PC-9 (cell line): ENCODE results near the gene DAPK1.

Experiments used
- EZH2 ChIP-seq: fragments of 200-600 bp; sonication (generic); IDR thresholded peaks from 2 replicates; pipeline ENCODE4 v1.8.0; 2017; ENCODE audit warnings: antibody characterized with exemption, low read depth
- TF ChIP-seq, protein P1 (sequence below): fragments of 200-600 bp; sonication (generic); conservative IDR thresholded peaks from 2 replicates; pipeline ENCODE4 v1.6.1; 2017; ENCODE audit warnings: mixed run types, antibody characterized with exemption, mild to moderate bottlenecking, moderate library complexity

DNA sequence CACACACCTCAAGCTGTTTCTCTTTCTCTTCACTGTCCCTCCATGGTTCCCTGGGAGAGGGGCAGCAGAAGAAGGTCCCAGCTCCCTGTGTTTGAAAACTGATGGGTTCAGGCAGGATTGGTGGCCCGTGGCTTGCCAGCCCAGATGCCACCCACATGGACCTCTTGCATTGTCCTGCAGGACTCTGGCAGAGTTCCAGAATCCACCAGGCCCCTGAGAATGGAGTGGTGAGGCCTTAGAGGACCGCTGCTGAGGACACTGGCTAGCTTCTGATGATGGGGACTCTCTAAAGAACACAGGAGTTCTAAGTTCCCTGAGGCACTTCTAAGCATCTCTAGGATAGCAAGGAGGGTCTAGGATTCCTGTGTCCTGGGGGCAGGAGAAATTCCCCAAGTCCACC, 253.1 kb downstream of the DAPK1 start:
- TF ChIP-seq, protein P1, sequence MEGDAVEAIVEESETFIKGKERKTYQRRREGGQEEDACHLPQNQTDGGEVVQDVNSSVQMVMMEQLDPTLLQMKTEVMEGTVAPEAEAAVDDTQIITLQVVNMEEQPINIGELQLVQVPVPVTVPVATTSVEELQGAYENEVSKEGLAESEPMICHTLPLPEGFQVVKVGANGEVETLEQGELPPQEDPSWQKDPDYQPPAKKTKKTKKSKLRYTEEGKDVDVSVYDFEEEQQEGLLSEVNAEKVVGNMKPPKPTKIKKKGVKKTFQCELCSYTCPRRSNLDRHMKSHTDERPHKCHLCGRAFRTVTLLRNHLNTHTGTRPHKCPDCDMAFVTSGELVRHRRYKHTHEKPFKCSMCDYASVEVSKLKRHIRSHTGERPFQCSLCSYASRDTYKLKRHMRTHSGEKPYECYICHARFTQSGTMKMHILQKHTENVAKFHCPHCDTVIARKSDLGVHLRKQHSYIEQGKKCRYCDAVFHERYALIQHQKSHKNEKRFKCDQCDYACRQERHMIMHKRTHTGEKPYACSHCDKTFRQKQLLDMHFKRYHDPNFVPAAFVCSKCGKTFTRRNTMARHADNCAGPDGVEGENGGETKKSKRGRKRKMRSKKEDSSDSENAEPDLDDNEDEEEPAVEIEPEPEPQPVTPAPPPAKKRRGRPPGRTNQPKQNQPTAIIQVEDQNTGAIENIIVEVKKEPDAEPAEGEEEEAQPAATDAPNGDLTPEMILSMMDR: no peak
- TF ChIP-seq EZH2: no peak
